B cell (primary cell): ENCODE measurements around the gene CREG1. TPM values are rescaled to one million over a fixed set of nuclear protein-coding genes. Genes with fewer than 3 reads are reported as not detected.

Experiments used
- ATAC-seq: fragments of 200-7000 bp; cut with Tn5 transposase; one replicate; pipeline ENCODE4 v1.10.0; 2021; ENCODE audit warnings: low read depth, mild to moderate bottlenecking, moderate number of reproducible peaks, moderate library complexity
- CTCF ChIA-PET: fragments of 350-600 bp; sonication (Branson Sonifier 250); formaldehyde crosslinking; loops from one replicate; lab custom pipeline; 2021; ENCODE audit warnings: antibody characterized with exemption, inconsistent platforms; lab: Charles Lee
- POLR2A ChIA-PET: fragments of 350-600 bp; sonication (Branson Sonifier 250); formaldehyde crosslinking; loops from one replicate; lab custom pipeline; 2021; ENCODE audit warnings: antibody characterized with exemption; lab: Charles Lee
- DNase-seq: peaks from one replicate; pipeline ENCODE4 v3.0.0; 2013
- H2AFZ ChIP-seq: 2 replicates; pipeline ENCODE4 v1.6.1; 2012; ENCODE audit warnings: mild to moderate bottlenecking, low read depth, low read length; ENCODE audit not compliant: insufficient read depth, poor library complexity, severe bottlenecking
- H3K27ac ChIP-seq, 2 donors: 1 replicate in 1 of 2; 2 replicates in 1 of 2; pipeline ENCODE4 v1.5.1; 2012 to 2013; ENCODE audit warnings: low read length in 2 of 2, mild to moderate bottlenecking in 2 of 2, moderate library complexity in 1 of 2
- H3K27me3 ChIP-seq, 4 experiments: fragments of 200-600 bp in 1 of 4; sonication (generic) in 1 of 4; replicated peaks in 1 of 4; 1 replicate in 2 of 4; 2 replicates in 2 of 4; pipeline versions ENCODE4 v1.6.1 to v1.7.0; 2013 to 2016; ENCODE audit warnings: low read length in 3 of 4, mild to moderate bottlenecking in 2 of 4, mixed read lengths in 1 of 4, moderate library complexity in 1 of 4; ENCODE audit not compliant: insufficient read depth in 4 of 4, control insufficient read depth in 3 of 4; ENCODE audit errors: control extremely low read depth in 1 of 4
- H3K36me3 ChIP-seq, 2 experiments: replicated peaks in 1 of 2; 1 replicate in 1 of 2; 2 replicates in 1 of 2; pipeline versions ENCODE4 v1.6.1 to v1.7.1; 2013; ENCODE audit warnings: low read length in 1 of 2; ENCODE audit not compliant: insufficient read depth in 2 of 2, control insufficient read depth in 1 of 2; ENCODE audit errors: control extremely low read depth in 1 of 2, extremely low read depth in 1 of 2
- H3K4me1 ChIP-seq, 2 donors: fragments of 200-600 bp in 1 of 2; sonication (generic) in 1 of 2; 1 replicate in 1 of 2; 2 replicates in 1 of 2; pipeline versions ENCODE4 v1.5.1 to v1.6.1; 2013 to 2017; ENCODE audit warnings: low read length in 2 of 2; ENCODE audit not compliant: control insufficient read depth in 2 of 2, insufficient read depth in 2 of 2
- H3K4me2 ChIP-seq: replicated peaks from 2 replicates; pipeline ENCODE3; 2012; ENCODE audit warnings: mild to moderate bottlenecking, low read depth, low read length; ENCODE audit not compliant: poor library complexity, severe bottlenecking
- H3K4me3 ChIP-seq, 5 experiments: fragments of 200-600 bp in 1 of 5; sonication (generic) in 1 of 5; 1 replicate in 3 of 5; 2 replicates in 2 of 5; pipeline versions ENCODE4 v1.5.1 to v1.7.0; 2011 to 2016; ENCODE audit warnings: low read length in 4 of 5, mild to moderate bottlenecking in 4 of 5, low read depth in 2 of 5, control low read depth in 1 of 5, moderate library complexity in 1 of 5; ENCODE audit not compliant: insufficient read depth in 1 of 5; ENCODE audit errors: control extremely low read depth in 1 of 5, extremely low read depth in 1 of 5
- H3K79me2 ChIP-seq: fragments of 200-600 bp; sonication (generic); one replicate; pipeline ENCODE4 v1.6.0; 2016; ENCODE audit warnings: low read length; ENCODE audit not compliant: control insufficient read depth, insufficient read depth
- H3K9ac ChIP-seq: fragments of 200-600 bp; sonication (generic); 2 replicates; pipeline ENCODE4 v1.6.1; 2017; ENCODE audit warnings: mild to moderate bottlenecking, low read length, moderate library complexity
- H3K9me3 ChIP-seq, 3 donors: one replicate each; pipeline versions ENCODE4 v1.6.1 to v1.7.1; 2013; ENCODE audit warnings: low read length in 2 of 3; ENCODE audit not compliant: control insufficient read depth in 2 of 3, insufficient read depth in 1 of 3; ENCODE audit errors: control extremely low read depth in 1 of 3
- H4K20me1 ChIP-seq: 2 replicates; pipeline ENCODE4 v1.6.0; 2012; ENCODE audit warnings: mild to moderate bottlenecking, low read length; ENCODE audit not compliant: insufficient read depth, control insufficient read depth, poor library complexity, severe bottlenecking
- H3K27ac Mint-ChIP-seq: one replicate; pipeline ENCODE4 v1.8.0; 2021; ENCODE audit warnings: mixed read lengths
- H3K27me3 Mint-ChIP-seq: one replicate; pipeline ENCODE4 v1.8.0; 2021; ENCODE audit warnings: mixed read lengths
- H3K4me1 Mint-ChIP-seq: one replicate; pipeline ENCODE4 v1.8.0; 2021; ENCODE audit warnings: mixed read lengths
- H3K4me3 Mint-ChIP-seq: one replicate; pipeline ENCODE4 v1.8.0; 2021; ENCODE audit warnings: mixed read lengths
- H3K9me3 Mint-ChIP-seq: one replicate; pipeline ENCODE4 v1.8.0; 2022; ENCODE audit warnings: mixed read lengths; ENCODE audit not compliant: insufficient read depth
- CTCF ChIP-seq: fragments of 200-600 bp; IDR thresholded peaks from one replicate; pipeline ENCODE4 v1.8.0; 2022; ENCODE audit warnings: antibody characterized with exemption, mild to moderate bottlenecking
- EZH2 ChIP-seq: IDR thresholded peaks from 2 replicates; pipeline ENCODE4 v1.6.1; 2012; ENCODE audit warnings: borderline replicate concordance, low read depth, mild to moderate bottlenecking, moderate library complexity, low read length; ENCODE audit not compliant: insufficient read depth, poor library complexity, severe bottlenecking
- whole genome bisulfite sequencing: methylation state at CpG from one replicate; pipeline ENCODE4 v1.1.5; 2013; ENCODE audit warnings: missing lambda C conversion rate; ENCODE audit not compliant: insufficient coverage; 5-methylcytosine and 5-hydroxymethylcytosine counted together
- intact Hi-C: fragments of 100-400 bp; cut with micrococcal nuclease; formaldehyde crosslinking; loops from one replicate; pipeline ENCODE4 v1.10.0; 2022
- polyA plus RNA-seq: library from polyadenylated mRNA; depleted of rRNA; stranded (reverse); fragments of >200 nt; gene quantifications from 2 replicates; pipeline ENCODE4 v1.2.3, GENCODE V29; 2012
- total RNA-seq, 2 donors: library from RNA; stranded (reverse); fragments of 120-200 nt in 1 of 2; gene quantifications; 1 replicate in 1 of 2; 2 replicates in 1 of 2; pipeline versions ENCODE4 v1.2.3 to v1.2.4, GENCODE V29; 2013 to 2022

CREG1 gene
- total and polyA plus RNA-seq, 2 donors (not counting 1 experiment from before 2014, with no cell fraction given): 7.5 to 8.4 TPM

GRCh38 chr1:167563579-167564246, 10.2 kb upstream of the CREG1 start:
- H3K27ac Mint-ChIP-seq: no peak overlapping the region

More at GRCh38 chr1:167563579-167564246, 10.2 kb upstream of the CREG1 start:
- Mint-ChIP-seq H3K9me3 (no peaks in the 10 kb centered on the region), H3K27me3 (peaks cover 7% of the 10 kb centered on the region), H3K4me1 (peaks cover 12% of the 10 kb centered on the region), H3K4me3 (no peak overlapping the region)
- Histone ChIP-seq H3K27ac (no peak overlapping the region), H3K9me3 (no peaks in the 10 kb centered on the region), H3K36me3 (no peaks in the 10 kb centered on the region), H3K4me3 (no peak overlapping the region), H4K20me1 (no peaks in the 10 kb centered on the region), H3K4me1 (peaks cover 9 to 10% of the 10 kb centered on the region in 2 donors), H2AFZ (no peak overlapping the region), H3K4me2 (no peak overlapping the region), H3K79me2 (no peaks in the 10 kb centered on the region), H3K27me3 (peaks cover 0 to 8% (median 0%) of the 10 kb centered on the region in 4 experiments), H3K9ac (no peak overlapping the region)
- 75% methylated on average over 7 of the region's 7 CpGs for WGBS
- ChIA-PET POLR2A (no interaction called here), CTCF (interaction anchor here (0.9 to 2.3 kb wide), 6 partner anchors 10 to 124 kb away, joined by 3 to 6 read pairs (median 4); partner anchors contain the start of gene CREG1)
- DNase-seq (no peak), ATAC-seq (no peak)
- TF ChIP-seq EZH2 (no peak), CTCF (no peak)
- intact Hi-C loops: no loop called here
